ENCODE measurements around the gene ZFHX3.

Gene ZFHX3

GRCh38 chr16:72821185-72821950 is 226.6 kb downstream of the ZFHX3 start:
- DNase-seq (ENCODE audit: low spot score) = no peak

- DNase-seq (ENCODE audit: low spot score) = no peak
Measured at GRCh38 chr16:72819345-72819744, 228.6 kb downstream of the ZFHX3 start.

- DNase-seq (ENCODE audit: low spot score) = no peak
Measured at GRCh38 chr16:72818236-72818845, 229.6 kb downstream of the ZFHX3 start.

GRCh38 chr16:72815348-72816318 is 232.3 kb downstream of the ZFHX3 start:
- no peak for DNase-seq (ENCODE audit: low spot score)

DNA sequence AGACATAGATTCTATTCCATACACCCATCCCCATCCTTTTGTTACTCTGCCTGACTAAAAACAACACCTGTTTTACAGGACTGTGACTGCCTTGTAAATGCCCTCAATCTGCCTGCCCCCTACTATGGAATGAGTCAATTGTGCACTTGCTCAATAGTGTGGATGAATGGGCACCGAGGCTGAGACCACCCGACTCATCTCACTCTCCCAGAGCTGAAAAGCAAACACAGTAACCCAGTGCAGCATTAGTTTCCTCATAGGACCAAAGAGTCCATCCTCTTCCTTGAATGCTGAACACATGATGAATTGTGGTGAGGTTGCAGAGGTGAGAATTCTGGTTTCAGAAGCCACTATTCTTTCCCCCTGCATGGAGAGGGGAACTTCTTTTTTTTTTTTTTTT is 233.7 kb downstream of the ZFHX3 start:
- no peak for DNase-seq (ENCODE audit: low spot score)

- no peak for DNase-seq (ENCODE audit: low spot score)
Measured at GRCh38 chr16:72812672-72813071, 235.3 kb downstream of the ZFHX3 start.

- no peak for DNase-seq (ENCODE audit: low spot score)
Measured at GRCh38 chr16:72811876-72812275, 236.1 kb downstream of the ZFHX3 start.

DNA sequence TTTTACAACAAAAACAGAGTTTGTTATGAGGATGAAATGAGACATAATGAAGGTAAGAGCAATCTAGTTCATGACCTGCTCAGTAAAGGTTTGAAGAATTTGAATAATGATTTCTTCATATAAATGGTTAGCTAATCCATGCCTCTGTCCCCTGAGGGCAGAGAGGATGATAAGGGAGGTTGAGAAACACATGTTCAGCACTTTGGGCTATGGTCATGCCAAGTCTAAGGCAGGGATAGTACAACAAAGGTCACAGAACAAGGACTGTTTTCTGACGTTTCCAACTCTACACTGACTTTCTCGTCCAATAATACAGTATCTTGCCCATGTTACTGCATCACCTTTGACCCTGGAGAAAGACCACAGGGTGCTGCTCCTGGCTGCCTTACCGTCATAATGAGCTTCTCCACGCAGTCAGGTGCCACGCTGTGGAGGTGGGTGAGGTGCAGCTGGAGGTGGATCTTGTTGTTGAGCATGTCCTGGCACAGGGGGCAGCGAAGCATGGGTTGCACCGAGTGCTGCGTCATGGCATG is 236.7 kb downstream of the ZFHX3 start:
- DNase-seq (ENCODE audit: low spot score) = no peak

- DNase-seq (ENCODE audit: low spot score) = no peak
Measured at GRCh38 chr16:72810480-72810879, 237.4 kb downstream of the ZFHX3 start.

DNA sequence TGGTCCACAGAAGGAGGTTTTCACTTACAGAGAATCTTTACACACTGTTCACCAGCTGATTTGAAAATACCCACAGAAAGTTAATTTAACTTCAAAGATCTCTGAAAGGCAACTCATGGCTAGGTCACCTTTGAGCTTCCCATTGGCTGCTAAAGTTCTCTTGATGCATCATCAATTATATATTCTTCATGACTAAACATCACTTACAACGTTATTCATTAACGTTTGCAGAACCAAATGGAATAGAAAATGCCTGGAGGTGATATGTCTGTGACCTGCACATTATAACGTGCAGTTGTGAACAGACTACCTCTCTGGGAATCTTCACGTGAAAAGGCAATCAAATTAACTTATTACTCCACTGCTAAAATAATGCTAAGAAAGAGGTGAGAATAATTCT is 238.5 kb downstream of the ZFHX3 start:
- DNase-seq (ENCODE audit: low spot score) = no peak

- DNase-seq (ENCODE audit: low spot score) = no peak
Measured at GRCh38 chr16:72808754-72809153, 239.2 kb downstream of the ZFHX3 start.

DNA sequence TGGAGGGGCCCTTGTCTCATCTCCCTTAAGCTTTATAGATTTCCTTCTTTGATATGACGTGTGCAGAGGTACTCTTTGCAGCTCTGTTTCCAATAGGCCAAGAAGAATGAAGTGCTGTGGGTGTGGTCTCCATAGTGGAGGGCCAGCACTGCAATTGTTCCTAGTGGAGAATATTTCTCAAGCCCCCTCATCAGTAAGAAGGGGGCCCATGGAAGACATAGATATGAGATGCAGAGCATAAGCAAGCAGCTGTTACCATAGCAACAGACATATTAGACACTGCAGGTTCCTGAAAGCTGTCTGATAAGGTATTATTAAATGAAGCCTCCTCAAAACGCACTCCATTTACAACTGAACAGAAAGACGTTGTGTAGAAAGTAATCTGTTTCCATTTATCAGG is 240.7 kb downstream of the ZFHX3 start:
- no peak for DNase-seq (ENCODE audit: low spot score)

- DNase-seq (ENCODE audit: low spot score) = no peak
Measured at GRCh38 chr16:72805486-72805885, 242.4 kb downstream of the ZFHX3 start.

DNA sequence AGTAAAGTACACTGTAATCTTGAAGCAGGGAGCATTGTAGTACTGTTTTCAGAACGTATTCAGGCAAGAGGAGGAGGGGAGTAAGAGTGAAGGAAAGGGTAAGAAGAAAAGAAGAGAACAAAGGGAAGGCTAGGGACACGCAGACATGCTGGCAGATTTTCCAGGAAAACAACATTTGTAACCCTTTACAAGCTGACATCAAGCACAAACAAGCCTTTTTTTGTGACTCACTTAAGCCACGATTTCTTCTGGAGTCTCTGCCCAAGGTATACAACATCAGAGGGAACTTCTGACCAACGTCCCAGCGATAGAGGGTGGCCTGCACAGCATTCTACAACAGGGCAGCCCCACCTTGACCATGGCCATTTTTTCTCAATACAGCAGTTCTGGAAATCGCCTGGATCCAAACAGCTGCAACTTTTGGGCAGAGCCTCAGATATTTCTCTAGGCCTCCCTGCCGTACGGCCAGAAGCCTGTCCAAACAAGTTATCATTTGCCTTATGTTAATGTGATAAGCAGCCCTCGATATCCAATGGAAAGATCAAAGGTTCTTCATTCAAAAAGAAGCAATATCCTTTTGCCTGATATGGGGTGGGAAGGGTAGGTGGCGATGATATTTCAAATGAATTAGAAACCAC is 247.3 kb downstream of the ZFHX3 start:
- no peak for DNase-seq (ENCODE audit: low spot score)

DNA sequence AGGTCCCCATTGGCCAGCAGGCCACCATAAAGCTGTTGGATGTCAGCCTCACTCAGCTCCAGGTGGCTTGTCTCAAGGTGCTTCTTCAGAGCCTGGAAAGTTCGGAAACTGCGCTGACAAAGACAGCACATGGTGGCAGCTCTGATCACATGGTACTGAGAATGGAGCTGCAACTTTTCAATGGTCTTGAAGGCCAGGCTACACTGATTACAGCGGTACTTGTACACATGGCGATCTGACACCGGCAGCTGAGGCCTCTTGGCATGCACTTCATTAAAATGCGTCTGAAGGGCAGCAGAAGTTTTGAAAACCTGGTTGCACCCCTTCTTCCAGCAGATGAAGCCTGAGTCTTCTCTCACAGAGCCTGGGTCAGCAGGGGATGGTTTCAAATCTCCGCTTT is 249.7 kb downstream of the ZFHX3 start:
- no peak for DNase-seq (ENCODE audit: low spot score)

GRCh38 chr16:72797621-72798020 is 250.3 kb downstream of the ZFHX3 start:
- DNase-seq (ENCODE audit: low spot score) = no peak

GRCh38 chr16:72796222-72796621 is 251.7 kb downstream of the ZFHX3 start:
- DNase-seq (ENCODE audit: low spot score) = no peak

GRCh38 chr16:72794986-72795385 is 252.9 kb downstream of the ZFHX3 start:
- DNase-seq (ENCODE audit: low spot score) = no peak

GRCh38 chr16:72794319-72794718 is 253.6 kb downstream of the ZFHX3 start:
- no peak for DNase-seq (ENCODE audit: low spot score)

DNA sequence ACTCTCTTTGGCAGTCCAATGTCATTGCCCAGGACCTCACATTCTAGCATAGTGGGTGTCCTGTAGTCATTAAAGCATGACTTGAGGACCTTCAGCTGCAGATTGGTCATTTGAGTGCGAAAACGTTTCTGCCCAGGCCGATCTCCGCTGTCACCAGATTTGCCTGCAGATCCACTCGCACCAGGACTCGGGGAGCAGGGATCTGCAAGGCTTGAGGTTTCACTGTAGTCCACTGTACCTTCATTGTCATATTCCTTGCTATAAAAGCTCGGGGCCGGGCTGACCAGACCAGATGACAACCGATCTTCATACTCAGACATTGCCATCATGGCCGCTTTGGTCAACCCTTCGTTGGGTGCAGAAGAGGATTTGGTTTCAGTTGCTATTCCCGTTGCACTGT is 254.2 kb downstream of the ZFHX3 start:
- DNase-seq (ENCODE audit: low spot score) = no peak

GRCh38 chr16:72793017-72793416 is 254.9 kb downstream of the ZFHX3 start:
- DNase-seq (ENCODE audit: low spot score) = no peak

- no peak for DNase-seq (ENCODE audit: low spot score)
Measured at GRCh38 chr16:72791786-72792185, 256.1 kb downstream of the ZFHX3 start.

Data from hematopoietic multipotent progenitor cell treated with erythropoietin and hydrocortisone succinate and interleukin-3 and kit ligand, for 17 days (in vitro differentiated cells).